ENCODE results near the gene STX8.

The STX8 gene

DNA sequence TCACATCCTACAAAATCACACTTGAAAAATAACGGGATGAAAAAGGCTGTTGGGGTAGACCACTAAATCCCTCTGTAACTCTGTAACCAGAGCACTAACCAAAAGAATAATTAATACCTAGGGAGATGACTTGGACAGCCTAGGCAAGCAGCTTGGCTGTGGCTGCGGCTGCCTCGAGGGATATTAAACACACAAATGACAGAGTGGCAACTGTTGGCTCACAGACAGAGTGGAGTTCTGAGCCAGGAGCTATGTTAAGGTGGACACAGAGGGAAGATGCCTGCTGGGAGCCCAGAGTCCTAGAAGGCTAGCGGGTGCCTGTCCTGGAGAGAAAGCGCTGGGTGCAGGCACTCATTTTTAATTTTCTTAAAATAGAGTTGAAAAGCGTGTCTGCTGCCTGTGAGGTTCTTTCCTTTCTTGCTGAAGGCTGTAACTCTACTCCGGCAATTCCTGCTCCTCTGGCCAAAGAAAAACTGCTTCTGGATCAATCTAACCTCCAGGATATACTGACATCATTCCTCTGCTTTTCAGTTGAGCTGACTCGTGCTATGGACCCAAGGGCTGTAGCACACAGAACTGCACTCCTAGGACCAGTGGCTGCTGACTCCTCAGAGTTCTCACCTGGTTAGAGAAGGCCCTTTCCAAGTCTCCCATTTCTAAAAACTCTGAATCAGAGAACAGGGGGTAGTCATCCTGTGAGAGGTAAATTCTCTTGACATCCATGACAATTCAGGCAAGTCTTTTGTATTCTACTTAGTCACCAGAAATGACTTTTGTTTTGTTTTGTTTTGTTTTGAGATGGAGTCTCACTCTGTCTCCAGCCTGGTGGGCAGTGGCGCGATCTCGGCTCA lies 147.9 kb downstream of the STX8 start:
- no peaks in the 10 kb centered on the region for H3K27me3 Mint-ChIP-seq (ENCODE audit: low read depth)
- TF ChIP-seq CTCF (IDR thresholded peaks at IDR 0.05; ENCODE audit: unreplicated experiment in 3 of 3), result no peak
- H3K36me3 Mint-ChIP-seq (ENCODE audit: low read depth), result peaks cover 7% of the 10 kb centered on the region
- H3K4me3 Mint-ChIP-seq, result peak overlapping the region in 1 of 3 experiments; percentile 3
- no peaks in the 10 kb centered on the region for H3K9me3 Mint-ChIP-seq
- peaks cover 23% of the 10 kb centered on the region for H3K4me1 Mint-ChIP-seq
- peak overlapping the region; percentile 6 to 84 (median 21) for H3K27ac Mint-ChIP-seq

- H3K27ac Mint-ChIP-seq, result no peak overlapping the region
- peaks cover 12% of the 10 kb centered on the region for H3K9me3 Mint-ChIP-seq
- H3K4me1 Mint-ChIP-seq, result peaks cover 16% of the 10 kb centered on the region
- no peaks in the 10 kb centered on the region for H3K27me3 Mint-ChIP-seq (ENCODE audit: low read depth)
- no peak overlapping the region for H3K4me3 Mint-ChIP-seq
- no peak for TF ChIP-seq CTCF (IDR thresholded peaks at IDR 0.05; ENCODE audit: unreplicated experiment in 3 of 3)
- peaks cover 31% of the 10 kb centered on the region for H3K36me3 Mint-ChIP-seq (ENCODE audit: low read depth)
Measured at GRCh38 chr17:9424071-9424640, 151.5 kb downstream of the STX8 start.

- H3K4me1 Mint-ChIP-seq, result peaks cover 4% of the 10 kb centered on the region
Measured at GRCh38 chr17:9421525-9421924, 154.1 kb downstream of the STX8 start.

GRCh38 chr17:9419932-9420453 lies 155.6 kb downstream of the STX8 start:
- H3K27ac Mint-ChIP-seq, result peak overlapping the region in 1 of 3 experiments; percentile 66
- peaks cover 4% of the 10 kb centered on the region for H3K27me3 Mint-ChIP-seq (ENCODE audit: low read depth)
- H3K4me3 Mint-ChIP-seq, result no peak overlapping the region
- H3K36me3 Mint-ChIP-seq (ENCODE audit: low read depth), result peaks cover 43% of the 10 kb centered on the region
- peaks cover 4% of the 10 kb centered on the region for H3K4me1 Mint-ChIP-seq
- no peak for TF ChIP-seq CTCF (IDR thresholded peaks at IDR 0.05; ENCODE audit: unreplicated experiment in 3 of 3)
- peaks cover 18% of the 10 kb centered on the region for H3K9me3 Mint-ChIP-seq

More at GRCh38 chr17:9421525-9421924, 154.1 kb downstream of the STX8 start:
- Mint-ChIP-seq H3K9me3 (peaks cover 18% of the 10 kb centered on the region), H3K4me3 (no peak overlapping the region), H3K36me3 (ENCODE audit: low read depth) (peaks cover 40% of the 10 kb centered on the region), H3K27ac (no peak overlapping the region), H3K27me3 (ENCODE audit: low read depth) (peaks cover 4% of the 10 kb centered on the region)
- no peak for TF ChIP-seq CTCF (IDR thresholded peaks at IDR 0.05; ENCODE audit: unreplicated experiment in 3 of 3)

- H3K36me3 Mint-ChIP-seq (ENCODE audit: low read depth), result peaks cover 15% of the 10 kb centered on the region
- H3K4me1 Mint-ChIP-seq, result peaks cover 22% of the 10 kb centered on the region
- peaks cover 9% of the 10 kb centered on the region for H3K9me3 Mint-ChIP-seq
- no peak overlapping the region for H3K27ac Mint-ChIP-seq
- H3K27me3 Mint-ChIP-seq (ENCODE audit: low read depth), result peaks cover 4% of the 10 kb centered on the region
- no peak overlapping the region for H3K4me3 Mint-ChIP-seq
- TF ChIP-seq CTCF (IDR thresholded peaks at IDR 0.05; ENCODE audit: unreplicated experiment in 3 of 3), result no peak
Measured at GRCh38 chr17:9414471-9414870, 161.1 kb downstream of the STX8 start.

All from nephron (organoid).